OCI-LY3 (cell line): ENCODE results near the gene PDIA5.

Source experiments
- CTCF ChIP-seq: fragments of 200-600, 300-600 bp; sonication (generic); IDR thresholded peaks from 2 replicates; pipeline ENCODE4 v1.5.1; 2014; ENCODE audit warnings: antibody characterized with exemption, low read length, low read depth
- EZH2phosphoT487 ChIP-seq: fragments of 200-600 bp; shearing (Covaris generic); IDR thresholded peaks from 2 replicates; pipeline ENCODE4 v1.6.1; 2018; ENCODE audit warnings: antibody characterized with exemption, mixed run types, low read depth

- no peak for TF ChIP-seq CTCF
- TF ChIP-seq EZH2phosphoT487 = no peak
Measured at GRCh38 chr3:123129092-123129491, 62.3 kb downstream of the PDIA5 start.
